ENCODE measurements around the gene SLC44A5. TPM values are rescaled to one million over a fixed set of nuclear protein-coding genes. Genes with fewer than 3 reads are reported as not detected.

SLC44A5 gene
- total RNA-seq, 4 donors from 2014 or later: 2.2 to 5.2 (median 3.3) TPM; not detected in 1

- no peak for TF ChIP-seq EP300 (IDR thresholded peaks at IDR 0.05; ENCODE audit: low read depth)
- no peak for TF ChIP-seq POLR2A (IDR thresholded peaks at IDR 0.05)
- no peak for TF ChIP-seq POLR2AphosphoS5 (IDR thresholded peaks at IDR 0.05)
- TF ChIP-seq, protein P1, sequence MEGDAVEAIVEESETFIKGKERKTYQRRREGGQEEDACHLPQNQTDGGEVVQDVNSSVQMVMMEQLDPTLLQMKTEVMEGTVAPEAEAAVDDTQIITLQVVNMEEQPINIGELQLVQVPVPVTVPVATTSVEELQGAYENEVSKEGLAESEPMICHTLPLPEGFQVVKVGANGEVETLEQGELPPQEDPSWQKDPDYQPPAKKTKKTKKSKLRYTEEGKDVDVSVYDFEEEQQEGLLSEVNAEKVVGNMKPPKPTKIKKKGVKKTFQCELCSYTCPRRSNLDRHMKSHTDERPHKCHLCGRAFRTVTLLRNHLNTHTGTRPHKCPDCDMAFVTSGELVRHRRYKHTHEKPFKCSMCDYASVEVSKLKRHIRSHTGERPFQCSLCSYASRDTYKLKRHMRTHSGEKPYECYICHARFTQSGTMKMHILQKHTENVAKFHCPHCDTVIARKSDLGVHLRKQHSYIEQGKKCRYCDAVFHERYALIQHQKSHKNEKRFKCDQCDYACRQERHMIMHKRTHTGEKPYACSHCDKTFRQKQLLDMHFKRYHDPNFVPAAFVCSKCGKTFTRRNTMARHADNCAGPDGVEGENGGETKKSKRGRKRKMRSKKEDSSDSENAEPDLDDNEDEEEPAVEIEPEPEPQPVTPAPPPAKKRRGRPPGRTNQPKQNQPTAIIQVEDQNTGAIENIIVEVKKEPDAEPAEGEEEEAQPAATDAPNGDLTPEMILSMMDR (IDR thresholded peaks at IDR 0.05): no peak
- intact Hi-C loops (cut with DNase I; ENCODE audit: low total_unique reads): no loop called here
- WGBS, 2 donors (ENCODE audit: low coverage in 1 of 2): 83 to 91% methylated on average over 1 to 4 of the region's 4 CpGs
- H3K27ac ChIP-seq: no peak overlapping the region
- no peak overlapping the region for H3K4me3 ChIP-seq
- H3K36me3 ChIP-seq: no peaks in the 10 kb centered on the region
- DNase-seq: no peak
- no peaks in the 10 kb centered on the region for H3K4me1 ChIP-seq
- no peaks in the 10 kb centered on the region for H3K9me3 ChIP-seq
- H3K27me3 ChIP-seq: no peaks in the 10 kb centered on the region
- in situ Hi-C loops (cut with MboI; ENCODE audit: low pct_ligation_motif_present in 1 of 4, low pct_unique_long_range_greater_than_20kb in 1 of 4, low sequenced_read_pairs in 3 of 4): no loop called here
These were observed 292.9 kb downstream of the SLC44A5 start for GRCh38 chr1:75317976-75318375.

DNA sequence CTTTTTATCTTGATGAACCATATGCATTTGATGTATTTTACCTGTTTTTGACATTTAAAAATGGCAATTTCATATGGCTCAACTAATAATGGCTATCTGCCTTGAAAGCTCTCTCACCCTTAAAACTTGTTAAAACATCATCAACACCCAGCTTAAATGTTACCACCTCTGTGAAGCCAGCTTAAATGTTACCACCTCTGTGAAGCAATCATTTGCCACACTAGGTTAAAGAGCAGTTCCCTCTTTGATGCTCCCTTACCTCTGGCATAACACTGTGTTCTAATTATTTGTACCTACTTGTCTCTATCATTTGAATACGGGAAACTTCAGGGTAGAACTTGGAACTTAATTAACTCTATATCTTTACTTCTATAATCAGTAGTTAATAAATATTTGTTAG is 294.7 kb downstream of the SLC44A5 start:
- WGBS, 2 donors (ENCODE audit: low coverage in 1 of 2): 58 to 64% methylated on average over 1 of the region's 1 CpG
- no peaks in the 10 kb centered on the region for H3K27me3 ChIP-seq
- no peaks in the 10 kb centered on the region for H3K9me3 ChIP-seq
- H3K27ac ChIP-seq: no peak overlapping the region
- no peaks in the 10 kb centered on the region for H3K36me3 ChIP-seq
- no peaks in the 10 kb centered on the region for H3K4me1 ChIP-seq
- in situ Hi-C loops (cut with MboI; ENCODE audit: low pct_ligation_motif_present in 1 of 4, low pct_unique_long_range_greater_than_20kb in 1 of 4, low sequenced_read_pairs in 3 of 4): no loop called here
- no peak for DNase-seq
- H3K4me3 ChIP-seq: no peak overlapping the region
- TF ChIP-seq POLR2AphosphoS5 (IDR thresholded peaks at IDR 0.05): no peak
- intact Hi-C loops (cut with DNase I; ENCODE audit: low total_unique reads): no loop called here

DNA sequence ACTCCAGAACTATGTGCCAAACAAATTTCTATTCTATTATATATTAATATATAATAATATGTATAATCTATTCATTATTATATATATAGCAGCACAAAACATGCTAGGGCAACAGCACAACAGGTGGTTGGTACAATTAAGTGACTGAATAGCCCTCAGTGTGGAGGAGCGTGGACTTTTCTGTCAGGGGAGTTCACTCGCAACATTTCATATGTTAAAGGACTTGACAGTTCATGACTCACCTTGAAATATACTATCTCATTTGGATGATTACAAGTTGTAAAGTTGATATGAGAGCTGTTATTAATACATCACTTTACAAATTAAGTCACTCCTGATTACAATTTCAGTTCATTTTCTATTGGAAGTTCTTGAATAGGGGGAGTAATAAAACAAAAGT is 298.3 kb downstream of the SLC44A5 start:
- no peaks in the 10 kb centered on the region for H3K4me1 ChIP-seq
- H3K27ac ChIP-seq: no peak overlapping the region
- H3K27me3 ChIP-seq: no peaks in the 10 kb centered on the region
- DNase-seq: no peak
- no peaks in the 10 kb centered on the region for H3K9me3 ChIP-seq
- intact Hi-C loops (cut with DNase I; ENCODE audit: low total_unique reads) (no loop called here), in situ Hi-C loops (cut with MboI; ENCODE audit: low pct_ligation_motif_present in 1 of 4, low pct_unique_long_range_greater_than_20kb in 1 of 4, low sequenced_read_pairs in 3 of 4) (no loop called here)
- no peaks in the 10 kb centered on the region for H3K36me3 ChIP-seq
- TF ChIP-seq, protein P1 (IDR thresholded peaks at IDR 0.05): no peak
- TF ChIP-seq POLR2A (IDR thresholded peaks at IDR 0.05) (no peak), POLR2AphosphoS5 (IDR thresholded peaks at IDR 0.05) (no peak), EP300 (IDR thresholded peaks at IDR 0.05; ENCODE audit: low read depth) (no peak)
- H3K4me3 ChIP-seq: no peak overlapping the region
- WGBS, 2 donors (ENCODE audit: low coverage in 1 of 2): 86 to 90% methylated on average over 2 of the region's 2 CpGs

DNA sequence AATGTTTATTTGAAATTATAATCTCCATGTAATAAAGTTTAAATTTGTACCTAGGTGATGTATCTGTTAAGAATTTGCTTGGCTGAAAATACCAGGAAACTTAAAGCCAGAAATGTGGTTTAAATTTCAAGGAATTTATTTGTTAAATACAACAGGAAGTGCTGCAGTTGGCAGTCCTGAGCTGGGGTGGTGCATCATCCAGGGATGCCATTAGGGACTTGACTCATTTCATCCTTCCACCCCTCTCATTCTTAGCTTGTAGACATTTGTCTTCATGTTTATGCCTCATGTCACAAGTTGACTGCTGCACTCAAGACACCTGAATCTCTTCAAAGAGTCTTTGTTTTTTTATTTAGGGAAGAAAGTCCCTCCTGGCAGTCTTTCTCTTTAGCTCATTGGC is 300.8 kb downstream of the SLC44A5 start:
- Histone ChIP-seq H3K4me3 (no peak overlapping the region), H3K4me1 (no peaks in the 10 kb centered on the region), H3K9me3 (no peaks in the 10 kb centered on the region), H3K36me3 (no peaks in the 10 kb centered on the region), H3K27ac (no peak overlapping the region), H3K27me3 (no peaks in the 10 kb centered on the region)
- in situ Hi-C loops (cut with MboI; ENCODE audit: low pct_ligation_motif_present in 1 of 4, low pct_unique_long_range_greater_than_20kb in 1 of 4, low sequenced_read_pairs in 3 of 4): no loop called here
- intact Hi-C loops (cut with DNase I; ENCODE audit: low total_unique reads): no loop called here
- TF ChIP-seq POLR2AphosphoS5 (IDR thresholded peaks at IDR 0.05): no peak
- TF ChIP-seq POLR2A (IDR thresholded peaks at IDR 0.05): no peak
- TF ChIP-seq, protein P1 (IDR thresholded peaks at IDR 0.05): no peak
- no peak for TF ChIP-seq EP300 (IDR thresholded peaks at IDR 0.05; ENCODE audit: low read depth)
- DNase-seq: no peak

GRCh38 chr1:75308365-75308764 is 302.5 kb downstream of the SLC44A5 start:
- Histone ChIP-seq H3K4me1 (no peaks in the 10 kb centered on the region), H3K27ac (no peak overlapping the region), H3K9me3 (no peaks in the 10 kb centered on the region), H3K27me3 (no peaks in the 10 kb centered on the region), H3K4me3 (no peak overlapping the region), H3K36me3 (no peaks in the 10 kb centered on the region)
- DNase-seq: no peak
- intact Hi-C loops (cut with DNase I; ENCODE audit: low total_unique reads) (no loop called here), in situ Hi-C loops (cut with MboI; ENCODE audit: low pct_ligation_motif_present in 1 of 4, low pct_unique_long_range_greater_than_20kb in 1 of 4, low sequenced_read_pairs in 3 of 4) (no loop called here)
- 39 to 43% methylated on average over 2 of the region's 2 CpGs for WGBS, 2 donors (ENCODE audit: low coverage in 1 of 2)
- TF ChIP-seq, protein P1 (IDR thresholded peaks at IDR 0.05): no peak
- TF ChIP-seq EP300 (IDR thresholded peaks at IDR 0.05; ENCODE audit: low read depth) (no peak), POLR2A (IDR thresholded peaks at IDR 0.05) (no peak), POLR2AphosphoS5 (IDR thresholded peaks at IDR 0.05) (no peak)

Measured in transverse colon (tissue), 4 donors.